ENCODE results near the gene RSPH6A. TPM values are rescaled to one million over a fixed set of nuclear protein-coding genes. Genes with fewer than 3 reads are reported as not detected.

Gene RSPH6A
- total and polyA plus RNA-seq, 12 donors: 0.09 to 0.15 TPM; not detected in 10

GRCh38 chr19:45763691-45764294, 51.3 kb downstream of the RSPH6A start:
- no peak for TF ChIP-seq CTCF (IDR thresholded peaks at IDR 0.05)
- intact Hi-C loops (cut with DNase I): no loop called here

GRCh38 chr19:45762870-45763631, 52.1 kb downstream of the RSPH6A start:
- Histone ChIP-seq H3K27ac (peak overlapping the region in 1 of 10 donors; percentile 97), H3K27me3 (peaks cover 0 to 52% (median 0%) of the 10 kb centered on the region in 7 donors), H3K36me3 (peaks cover 0 to 4% (median 0%) of the 10 kb centered on the region in 9 donors), H3K4me3 (no peak overlapping the region), H3K4me1 (peaks cover 33 to 49% (median 44%) of the 10 kb centered on the region in 9 donors), H3K9me3 (no peaks in the 10 kb centered on the region)
- WGBS, 2 donors: 90 to 93% methylated on average over 15 of the region's 15 CpGs
- TF ChIP-seq CTCF (IDR thresholded peaks at IDR 0.05): no peak
- DNase-seq (no peak), ATAC-seq (no peak)
- intact Hi-C loops (cut with DNase I): no loop called here

More at GRCh38 chr19:45763691-45764294, 51.3 kb downstream of the RSPH6A start:
- Histone ChIP-seq H3K27me3 (peaks cover 0 to 55% (median 0%) of the 10 kb centered on the region in 7 donors), H3K4me3 (peak overlapping the region in 5 of 10 donors; percentile 20 to 90 (median 36)), H3K27ac (peak overlapping the region; percentile 83 to 100 (median 96)), H3K36me3 (peaks cover 0 to 4% (median 0%) of the 10 kb centered on the region in 9 donors), H3K4me1 (peaks cover 33 to 49% (median 44%) of the 10 kb centered on the region in 9 donors), H3K9me3 (no peaks in the 10 kb centered on the region)
- ATAC-seq (no peak), DNase-seq (peak in 1 of 2 donors; percentile 24)
- 36 to 46% methylated on average over 27 of the region's 27 CpGs for WGBS, 2 donors

GRCh38 chr19:45761714-45762113, 53.4 kb downstream of the RSPH6A start:
- H3K9me3 ChIP-seq: no peaks in the 10 kb centered on the region
- no peak for TF ChIP-seq CTCF (IDR thresholded peaks at IDR 0.05)
- DNase-seq (no peak), ATAC-seq (no peak)
- intact Hi-C loops (cut with DNase I): no loop called here
- H3K4me1 ChIP-seq: peaks cover 31 to 40% (median 32%) of the 10 kb centered on the region in 9 donors
- no peak overlapping the region for H3K27ac ChIP-seq
- WGBS, 2 donors: 68 to 77% methylated on average over 17 of the region's 17 CpGs
- peaks cover 0 to 4% (median 0%) of the 10 kb centered on the region in 9 donors for H3K36me3 ChIP-seq
- H3K27me3 ChIP-seq: peaks cover 0 to 38% (median 0%) of the 10 kb centered on the region in 7 donors
- H3K4me3 ChIP-seq: no peak overlapping the region

- intact Hi-C loops (cut with DNase I): no loop called here
- ATAC-seq: no peak
- TF ChIP-seq CTCF (IDR thresholded peaks at IDR 0.05): no peak
Observed at GRCh38 chr19:45758921-45759320, 56.2 kb downstream of the RSPH6A start.

More at GRCh38 chr19:45758921-45759320, 56.2 kb downstream of the RSPH6A start:
- no peaks in the 10 kb centered on the region for H3K36me3 ChIP-seq
- no peak for DNase-seq
- 84 to 90% methylated on average over 9 of the region's 9 CpGs for WGBS, 2 donors
- H3K27ac ChIP-seq: no peak overlapping the region
- H3K4me3 ChIP-seq: no peak overlapping the region
- peaks cover 3 to 12% (median 4%) of the 10 kb centered on the region in 9 donors for H3K4me1 ChIP-seq
- H3K27me3 ChIP-seq: peaks cover 0 to 11% (median 0%) of the 10 kb centered on the region in 7 donors
- no peaks in the 10 kb centered on the region for H3K9me3 ChIP-seq
